ENCODE measurements around the gene CEP57L1.
"Not testable (repeated sequence)": the region's sequence is repeated elsewhere in the genome, so short reads cannot be mapped to it uniquely, and the experiment has no call there.

CEP57L1 gene

DNA sequence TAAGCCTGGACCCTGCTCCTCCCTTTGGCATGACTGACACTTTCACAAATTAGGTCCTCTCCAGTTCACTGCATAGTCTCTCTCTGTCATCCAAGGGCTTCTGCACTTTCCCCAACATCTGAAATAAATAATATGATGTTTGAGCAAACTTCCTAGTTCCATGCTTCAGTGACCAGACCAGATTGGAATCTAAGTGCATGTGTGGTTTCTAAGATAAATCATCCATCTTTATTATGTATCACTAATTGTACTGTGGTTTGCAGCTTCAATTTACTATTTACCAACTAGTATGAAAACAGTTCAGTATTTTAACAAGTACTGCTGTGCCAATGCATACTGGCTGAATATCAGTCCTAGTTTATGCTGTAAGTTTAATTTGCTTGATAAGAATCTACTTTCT is 19.4 kb upstream of the CEP57L1 start:
- DNase-seq = no peak

DNA sequence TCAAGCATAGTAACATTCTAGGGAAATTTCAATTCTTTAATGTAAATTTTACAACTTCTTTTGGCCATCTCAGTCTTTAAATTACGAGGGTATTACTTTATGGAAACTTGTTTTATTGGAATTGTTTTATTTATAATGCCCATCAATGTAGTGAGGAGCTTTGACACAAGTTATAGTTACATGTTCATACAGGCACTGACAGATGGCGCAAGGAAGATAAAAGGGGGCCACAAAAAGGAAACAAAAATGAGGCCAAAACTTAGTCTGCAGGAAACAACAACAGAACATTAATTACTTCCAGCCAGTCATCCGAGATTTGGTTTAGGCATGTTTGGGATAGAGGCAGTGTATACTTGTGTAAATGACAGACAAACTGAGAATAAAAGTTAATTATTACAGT is 18.9 kb upstream of the CEP57L1 start:
- no peak for DNase-seq

DNA sequence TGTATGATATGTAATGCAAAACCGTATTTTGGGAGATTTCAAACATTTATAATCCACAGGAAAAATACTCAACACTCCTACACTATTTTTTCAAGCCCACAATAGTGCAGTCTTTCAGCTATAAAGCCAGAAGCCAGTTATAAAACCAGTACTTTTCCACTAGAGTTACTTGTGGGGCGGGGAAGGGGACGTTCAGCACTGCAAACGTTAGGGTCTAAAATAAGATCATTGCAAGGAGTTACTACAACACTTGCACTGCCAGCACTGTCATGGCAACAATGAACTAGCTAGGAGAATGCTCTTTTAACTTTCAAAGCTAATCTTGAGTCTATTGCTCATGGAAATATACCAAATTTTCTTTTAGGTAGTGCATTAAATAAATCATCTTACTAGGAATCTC is 15.3 kb upstream of the CEP57L1 start:
- no peak for DNase-seq

DNA sequence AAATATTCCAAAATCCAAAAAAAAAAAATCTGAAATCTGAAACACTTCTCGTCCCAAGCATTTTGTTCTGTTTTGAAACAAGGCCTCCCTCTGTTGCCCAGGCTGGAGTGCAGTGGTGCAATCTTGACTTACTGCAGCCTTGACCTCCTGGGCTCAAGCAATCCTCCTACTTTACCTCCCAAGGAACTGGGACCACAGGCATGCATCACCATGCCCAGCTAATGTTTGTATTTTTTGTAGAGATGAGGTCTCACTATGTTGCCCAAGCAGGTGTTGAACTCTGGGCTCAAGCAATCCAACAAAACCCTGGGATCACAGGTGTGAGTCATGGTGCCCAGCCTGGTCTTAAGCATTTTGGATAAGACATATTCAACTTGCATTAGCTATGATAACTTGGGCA is 14.3 kb upstream of the CEP57L1 start:
- no peak for DNase-seq

DNA sequence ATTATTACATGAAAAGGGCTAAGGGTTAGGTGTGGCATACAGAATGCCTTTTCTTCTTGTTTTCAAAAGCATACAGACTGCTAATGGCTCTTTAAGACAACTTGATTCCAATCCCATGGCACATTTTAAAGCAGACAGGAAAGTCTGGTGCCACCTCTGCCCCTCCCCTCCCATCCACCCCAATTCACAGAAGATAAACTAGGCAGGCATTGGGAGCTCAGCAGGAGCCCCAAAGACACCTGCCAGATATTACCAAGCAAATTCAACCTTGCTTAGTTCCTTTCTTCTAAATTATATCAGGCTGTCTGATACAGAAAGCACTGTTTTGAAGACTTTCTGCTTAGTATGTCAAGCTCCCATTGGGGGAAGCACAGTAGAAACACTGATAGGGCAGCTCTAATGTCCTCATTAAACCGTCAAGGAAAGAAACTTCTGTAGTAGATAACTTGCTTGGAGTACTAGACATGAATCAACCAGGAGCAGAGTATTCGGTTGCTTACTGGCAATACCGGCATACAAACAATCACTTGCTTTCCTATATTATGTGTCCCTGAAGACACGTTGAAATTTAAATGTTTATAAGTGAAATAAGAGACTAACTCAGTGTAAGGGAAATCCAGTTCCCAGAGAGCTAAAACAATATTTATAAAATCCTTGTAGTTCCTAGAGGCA is 13.7 kb upstream of the CEP57L1 start:
- DNase-seq = no peak

DNA sequence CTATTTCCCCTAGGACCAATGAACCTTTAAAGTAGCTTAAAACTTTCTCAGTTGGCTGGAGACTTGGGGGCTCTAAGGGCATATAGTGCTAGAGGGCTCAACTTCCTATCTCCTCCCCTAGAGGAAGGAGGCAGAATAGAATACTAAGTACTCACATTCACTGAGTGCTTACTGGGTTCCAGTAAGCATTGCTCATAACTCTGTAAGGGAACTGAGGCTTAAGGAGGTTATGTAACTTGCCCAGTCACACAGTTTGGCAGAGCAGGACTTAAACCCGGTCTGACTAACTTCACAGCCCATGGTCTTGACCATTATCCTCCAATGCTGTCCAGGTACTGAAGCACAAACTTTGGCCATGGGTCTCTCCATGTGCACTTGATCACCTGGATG is 13.1 kb upstream of the CEP57L1 start:
- DNase-seq = no peak

DNA sequence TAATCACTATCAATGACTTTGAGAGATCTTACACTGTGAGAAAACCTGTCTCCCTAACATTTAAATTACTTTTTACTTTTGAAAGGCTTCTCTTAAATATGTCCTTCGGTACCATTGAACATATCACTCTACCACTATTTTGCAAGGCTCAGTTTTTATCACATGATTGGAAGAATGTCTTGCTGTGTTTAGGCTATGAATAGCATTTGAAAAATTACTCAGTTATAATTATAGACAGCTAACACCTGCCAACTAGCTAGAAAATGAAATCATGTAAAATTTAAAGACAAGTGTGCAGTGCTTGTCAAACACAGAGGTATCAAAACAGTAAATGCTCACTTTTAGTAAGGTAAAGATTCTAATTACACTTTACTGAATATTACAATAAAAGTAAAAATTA is 11.7 kb upstream of the CEP57L1 start:
- DNase-seq = no peak

DNA sequence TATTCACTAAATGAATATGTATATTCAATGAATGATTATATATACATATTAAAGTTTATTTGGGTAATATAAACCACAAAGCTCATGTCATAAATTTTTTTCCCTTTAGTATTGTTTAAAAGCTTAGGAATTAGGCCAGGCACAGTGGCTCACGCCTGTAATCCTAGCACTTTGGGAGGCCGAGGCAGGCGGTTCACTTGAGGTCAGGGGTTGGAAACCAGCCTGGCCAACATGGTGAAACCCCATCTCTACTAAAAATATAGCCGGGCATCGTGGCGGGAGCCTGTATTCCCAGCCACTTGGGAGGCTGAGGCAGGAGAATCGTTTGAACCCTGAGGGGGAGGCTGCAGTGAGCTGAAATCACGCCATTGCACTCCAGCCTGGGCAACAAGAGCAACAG is 11.2 kb upstream of the CEP57L1 start:
- DNase-seq = not testable (repeated sequence)

DNA sequence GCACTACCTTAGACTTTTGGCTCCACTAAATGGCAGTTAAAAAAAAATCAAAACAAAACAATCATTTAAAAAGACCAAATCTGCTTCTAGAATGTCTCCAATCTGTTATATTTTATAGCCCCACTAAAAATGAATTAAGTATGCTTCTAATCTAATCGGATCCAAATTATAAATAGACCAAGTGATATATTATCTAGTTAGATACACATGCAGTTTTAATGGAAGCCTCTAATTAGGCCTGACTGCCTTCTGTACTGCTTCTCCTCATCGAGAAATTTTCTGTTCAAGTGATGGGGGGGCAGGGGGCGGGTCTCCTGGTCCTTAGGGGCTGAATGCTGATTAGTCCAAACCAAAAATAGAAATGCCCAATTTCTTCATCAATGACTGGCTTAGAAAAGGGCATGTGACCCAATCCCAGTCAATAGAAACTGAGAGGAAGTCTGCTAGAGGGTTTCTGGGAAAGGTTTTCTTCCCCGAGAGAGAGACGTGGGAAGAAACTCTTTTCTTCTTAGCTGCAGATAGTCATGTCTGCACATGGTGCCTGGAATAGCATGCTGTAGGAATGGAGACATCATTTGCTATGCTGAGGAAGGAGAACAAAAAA is 7.5 kb upstream of the CEP57L1 start:
- no peak for DNase-seq

DNA sequence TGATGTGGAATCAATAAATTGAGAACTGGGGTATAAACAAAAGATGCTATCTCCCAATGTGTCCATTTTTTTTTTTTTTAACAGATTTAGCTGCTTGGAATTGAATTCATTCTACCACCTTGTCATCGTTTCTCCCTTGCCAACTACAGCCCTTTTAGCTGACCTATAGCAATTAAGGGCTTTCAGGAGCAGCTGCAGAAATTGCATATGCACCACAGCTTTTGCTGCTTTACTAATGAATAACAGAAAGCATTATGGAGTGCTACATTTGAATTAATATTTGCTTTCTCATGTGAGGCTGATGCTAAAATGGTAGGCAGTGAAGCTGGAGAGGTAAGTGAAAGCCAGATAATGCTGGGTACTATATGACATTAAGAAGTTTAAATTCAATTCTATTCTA is 6.3 kb upstream of the CEP57L1 start:
- no peak for DNase-seq

DNA sequence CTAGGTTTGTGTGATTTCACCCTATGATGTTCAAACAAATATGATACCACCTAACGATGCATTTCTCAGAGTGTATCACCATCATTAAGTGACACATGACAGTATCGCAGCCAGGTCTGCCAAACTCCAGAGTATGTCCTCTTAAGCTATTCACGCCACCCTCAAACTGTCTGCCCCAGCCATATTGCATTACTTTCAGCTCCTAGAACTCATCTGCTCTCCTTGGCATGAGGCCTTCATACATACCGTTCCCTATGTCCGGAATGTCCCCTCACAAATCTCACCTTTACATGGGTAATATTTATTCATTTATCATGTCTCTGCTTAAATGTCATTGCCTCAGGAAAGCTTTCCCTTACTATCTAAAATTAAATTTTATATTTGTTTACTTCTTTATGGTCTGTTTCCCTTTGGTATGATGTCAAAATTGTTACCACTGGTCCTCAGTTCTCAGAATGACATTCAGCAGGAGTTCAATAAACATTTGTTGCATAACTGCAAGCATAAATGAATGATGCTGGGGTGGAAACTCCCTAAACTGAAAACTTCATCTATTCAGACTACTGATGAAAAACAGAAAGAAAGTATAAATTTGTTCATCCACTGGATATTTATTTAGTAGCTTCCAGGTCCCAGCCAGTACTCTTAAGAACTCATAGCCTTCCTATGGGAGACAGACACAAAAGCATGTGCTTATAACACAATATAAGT is 3.8 kb upstream of the CEP57L1 start:
- DNase-seq = no peak

DNA sequence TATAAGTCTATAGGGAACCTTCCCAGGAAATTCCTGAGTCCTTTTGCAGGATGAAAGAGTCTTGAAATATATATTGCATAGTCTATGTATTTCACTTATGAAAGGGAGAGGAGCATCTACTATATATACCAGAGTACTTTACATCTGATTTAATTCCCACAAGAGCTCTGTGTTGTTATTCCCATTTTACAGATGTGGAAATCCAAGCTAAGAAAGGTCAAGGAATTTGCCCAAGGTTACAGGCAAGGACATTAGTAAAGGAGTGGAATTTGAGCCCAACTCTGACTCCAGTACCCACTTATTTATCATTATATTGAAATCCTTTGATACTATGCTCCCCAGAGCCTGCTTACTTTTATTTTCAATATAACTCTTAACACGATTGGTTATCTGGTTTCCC is 3.2 kb upstream of the CEP57L1 start:
- no peak for DNase-seq

DNA sequence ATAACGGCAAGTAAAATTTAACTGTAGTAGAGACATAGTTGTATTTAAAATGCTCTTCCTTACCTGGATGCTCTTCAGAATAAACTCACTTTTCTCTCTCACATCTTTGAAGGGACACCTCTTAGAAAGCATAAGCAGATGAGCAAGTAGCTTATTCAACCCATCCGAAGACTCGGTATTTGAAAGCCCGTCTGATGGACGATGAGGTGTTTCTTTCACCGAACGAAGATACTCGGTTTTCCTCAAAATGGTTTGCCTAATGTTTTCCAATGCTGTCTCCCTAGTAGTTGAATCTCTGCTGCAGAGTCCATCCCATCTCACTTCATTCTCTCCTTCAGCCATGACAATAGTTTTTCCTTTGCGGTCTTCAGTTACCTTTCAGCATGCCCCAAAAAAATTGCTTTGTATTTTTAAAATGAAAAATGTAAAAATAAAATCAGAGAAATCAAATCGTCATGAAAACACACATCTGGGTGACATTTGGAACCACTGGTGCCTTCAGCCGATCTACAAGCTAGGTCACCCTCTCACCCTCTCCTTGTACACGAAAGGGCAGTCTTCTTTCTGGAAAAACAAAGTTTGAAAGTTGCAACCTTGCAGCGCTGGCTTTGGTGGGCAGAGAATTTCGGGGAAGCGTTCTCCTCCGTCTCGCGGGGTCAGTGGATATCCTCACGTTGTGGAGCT is 1.4 kb upstream of the CEP57L1 start:
- no peak for DNase-seq

DNA sequence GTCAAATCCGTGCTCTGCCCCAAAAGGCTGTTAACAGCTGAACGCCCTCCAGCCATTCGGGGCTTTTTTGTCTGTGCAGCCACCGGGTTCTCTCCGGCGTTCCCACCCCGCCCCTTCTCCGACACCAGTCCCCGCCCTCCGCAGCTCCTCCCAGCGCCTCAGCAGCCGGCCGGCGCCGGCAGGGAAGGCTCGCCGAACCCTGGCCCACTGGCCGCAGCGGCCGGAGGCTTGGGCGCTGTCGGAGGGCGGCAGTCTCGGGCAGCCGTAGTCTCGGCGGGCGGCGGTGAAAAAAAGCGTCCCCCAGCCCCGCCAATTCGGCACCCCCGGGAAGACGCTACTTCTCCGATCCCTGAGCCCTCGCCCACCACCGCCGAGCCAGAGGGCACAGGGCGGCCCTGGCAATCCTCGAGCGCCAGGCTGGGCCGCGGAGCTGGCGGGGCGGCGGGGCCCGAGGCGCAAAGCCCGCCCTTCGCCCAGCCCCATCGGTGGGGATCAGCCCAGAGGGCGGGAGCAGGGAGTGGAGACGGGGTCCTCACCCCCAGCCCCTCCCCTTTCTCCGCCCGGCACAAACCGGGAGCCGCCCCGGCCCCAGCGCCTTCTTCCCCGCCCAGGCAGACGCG is 781 bp upstream of the CEP57L1 start, which contains the start of gene SESN1:
TSS of gene SESN1 (minus strand) at position 431 of the 620 bp plus-strand sequence. CDS start 773 bp downstream, outside the sequence.
- peak; percentile 65 to 75 for DNase-seq

DNA sequence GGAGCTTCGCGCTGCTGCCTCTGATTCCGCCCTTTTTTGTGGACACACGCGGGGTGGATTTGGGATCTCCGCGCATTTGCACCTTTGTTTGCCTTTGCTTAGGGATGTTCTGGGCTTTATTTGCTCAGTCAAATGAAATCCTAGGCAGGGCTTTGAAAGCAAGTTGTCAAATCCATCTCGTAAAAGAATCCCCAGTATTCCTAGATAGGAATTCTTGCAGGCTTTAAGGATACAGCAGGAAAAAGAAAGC is 453 bp downstream of the CEP57L1 start:
- no peak for DNase-seq

DNA sequence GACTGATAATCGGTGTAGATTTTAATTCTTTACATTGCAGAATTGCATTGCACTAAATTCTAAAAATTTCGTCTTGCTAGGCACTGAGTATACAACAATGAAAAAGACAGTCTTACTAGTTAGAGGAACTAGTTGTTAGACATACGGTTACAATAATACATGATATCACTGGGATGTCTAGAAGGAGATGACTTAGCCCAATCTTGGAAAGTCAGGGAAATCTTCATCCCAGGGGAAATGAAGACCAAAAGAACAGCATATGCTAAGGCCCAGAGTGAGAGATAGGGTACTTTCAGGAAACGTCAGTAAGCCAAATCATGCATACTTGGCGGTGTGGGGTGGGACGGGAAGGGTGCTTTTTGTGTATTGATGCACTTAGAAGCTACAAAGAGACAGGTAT is 901 bp downstream of the CEP57L1 start:
- DNase-seq = no peak

DNA sequence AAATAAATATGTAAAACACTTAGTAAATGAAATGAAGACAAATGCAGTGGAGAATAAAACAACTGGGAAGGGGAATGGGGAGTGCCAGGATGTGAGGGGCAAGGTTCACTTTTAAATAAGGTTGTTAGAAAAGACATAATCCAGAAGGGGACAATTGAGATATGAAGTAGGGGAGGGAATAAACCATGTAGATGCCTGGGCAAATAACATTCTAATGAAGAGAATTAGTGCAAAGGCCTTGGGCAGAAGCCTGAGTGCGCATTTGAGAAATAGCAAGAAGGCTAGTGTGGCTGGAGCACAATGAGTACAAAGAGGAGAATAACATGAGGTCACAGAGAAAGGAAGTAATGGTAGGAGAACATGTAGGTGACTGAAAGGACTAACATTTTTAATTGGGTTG is 2.4 kb downstream of the CEP57L1 start:
- no peak for DNase-seq

DNA sequence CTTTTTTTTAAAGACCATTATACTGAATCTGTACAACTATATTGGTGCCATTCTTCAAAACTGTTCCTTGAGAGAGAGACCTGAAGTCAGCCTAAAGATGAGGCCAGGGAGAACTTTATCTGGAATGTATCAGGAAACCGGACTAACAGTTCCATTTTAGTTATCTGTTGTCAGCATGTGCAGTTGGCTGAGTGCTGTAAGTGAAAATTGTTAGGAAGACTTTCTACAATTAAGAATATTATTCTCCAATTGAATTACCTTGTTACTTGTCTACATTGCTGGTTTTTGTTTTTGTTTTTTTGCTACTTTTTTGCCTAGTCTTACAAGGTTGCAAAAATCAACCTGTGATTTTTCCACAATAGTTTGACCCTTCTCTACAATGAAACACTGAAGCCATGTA is 7.5 kb downstream of the CEP57L1 start:
- DNase-seq = no peak

DNA sequence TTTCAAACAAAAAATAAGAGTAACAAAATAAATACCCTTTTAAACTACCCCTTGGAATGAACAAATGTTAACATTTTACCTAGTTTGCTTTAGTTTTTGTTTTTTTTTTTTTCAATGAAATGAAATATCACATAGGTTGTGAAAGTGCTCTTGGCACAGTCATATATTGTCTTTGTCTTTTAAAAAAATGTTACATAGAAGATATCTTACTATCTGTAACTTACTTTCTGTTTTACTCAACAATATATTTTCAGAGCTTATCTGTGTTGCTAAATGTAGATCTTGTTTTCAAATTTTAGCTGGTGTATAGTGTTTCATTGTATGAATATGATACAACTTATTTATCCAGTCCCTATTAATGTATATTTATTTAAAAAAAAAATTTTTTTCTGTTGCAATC is 8.6 kb downstream of the CEP57L1 start:
- DNase-seq = no peak

DNA sequence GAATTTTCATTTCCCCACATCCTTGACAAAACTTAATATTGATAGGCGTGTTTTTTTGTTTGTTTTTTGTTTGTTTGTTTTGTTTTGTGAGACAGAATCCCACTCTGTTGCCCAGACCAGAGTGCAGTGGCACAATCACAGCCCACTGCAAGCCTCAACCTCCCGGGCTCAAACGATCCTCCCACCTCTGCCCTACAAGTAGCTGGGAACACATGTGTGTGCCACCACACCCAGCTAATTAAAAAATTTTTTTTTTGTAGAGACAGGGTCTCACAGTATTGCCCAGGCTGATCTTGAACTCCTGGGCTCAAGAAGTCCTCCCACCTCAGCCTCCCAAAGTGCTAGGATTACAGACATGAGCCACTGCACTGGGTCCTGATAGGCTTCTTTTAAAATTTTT is 9.2 kb downstream of the CEP57L1 start:
- DNase-seq = no peak

DNA sequence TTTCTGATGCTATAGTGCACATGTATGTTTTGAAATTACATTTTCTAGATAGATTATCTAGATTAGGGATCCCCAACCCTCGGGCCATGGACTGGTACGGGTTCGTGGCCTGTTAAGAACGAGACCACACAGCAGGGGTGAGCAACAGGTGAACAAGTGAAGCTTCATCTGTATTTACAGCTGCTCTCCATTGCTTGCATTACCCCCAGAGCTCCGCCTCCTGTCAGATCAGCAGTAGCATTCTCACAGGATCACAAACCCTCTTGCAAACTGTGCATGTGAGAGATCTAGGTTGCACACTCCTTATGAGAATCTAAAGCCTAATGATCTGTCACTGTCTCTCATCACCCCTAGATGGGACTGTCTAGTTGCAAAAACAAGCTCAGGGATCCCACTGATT is 10.4 kb downstream of the CEP57L1 start:
- DNase-seq = no peak

DNA sequence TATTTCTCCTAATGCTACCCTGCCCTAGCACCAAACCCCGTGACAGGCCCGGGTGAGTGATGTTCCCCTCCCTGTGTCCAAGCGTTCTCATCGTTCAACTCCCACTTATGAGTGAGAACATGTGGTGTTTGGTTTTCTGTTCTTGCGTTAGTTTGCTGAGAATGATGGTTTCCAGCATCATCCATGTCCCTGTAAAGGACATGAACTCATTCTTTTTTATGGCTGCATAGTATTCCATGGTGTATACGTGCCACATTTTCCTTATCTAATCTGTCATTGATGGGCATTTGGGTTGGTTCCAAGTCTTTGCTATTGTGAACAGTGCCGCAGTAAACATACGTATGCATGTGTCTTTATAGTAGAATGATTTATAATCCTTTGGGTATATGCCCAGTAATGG is 14.4 kb downstream of the CEP57L1 start:
- not testable (repeated sequence) for DNase-seq

DNA sequence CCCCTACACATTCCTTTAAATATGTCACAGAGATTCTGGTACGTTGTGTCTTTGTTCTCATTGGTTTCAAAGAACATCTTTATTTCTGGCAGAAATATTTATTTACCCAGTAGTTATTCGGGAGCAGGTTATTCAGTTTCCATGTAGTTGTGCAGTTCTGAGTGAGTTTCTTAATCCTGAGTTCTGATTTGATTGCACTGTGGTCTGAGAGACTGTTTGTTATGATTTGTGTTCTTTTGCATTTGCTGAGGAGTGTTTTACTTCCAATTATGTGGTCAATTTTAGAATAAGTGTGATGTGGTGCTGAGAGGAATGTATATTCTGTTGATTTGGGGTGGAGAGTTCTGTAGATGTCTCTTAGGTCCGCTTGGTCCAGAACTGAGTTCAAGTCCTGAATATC is 17.4 kb downstream of the CEP57L1 start:
- not testable (repeated sequence) for DNase-seq
